HG03520 (cell line): ENCODE results near the gene LEFTY2.
A peak's percentile ranks its signal among the peaks of the same experiment; 100 is the strongest.
"Not testable (repeated sequence)": the region's sequence is repeated elsewhere in the genome, so short reads cannot be mapped to it uniquely, and the experiment has no call there.

Source experiments
- ATAC-seq: cut with Tn5 transposase; IDR thresholded peaks from one replicate; pipeline ENCODE4 v1.9.1; 2021; ENCODE audit warnings: mild to moderate bottlenecking, moderate library complexity; ENCODE audit not compliant: unreplicated experiment

Gene LEFTY2

GRCh38 chr1:225908013-225908640 lies 32.9 kb downstream of the LEFTY2 start:
- no peak for ATAC-seq

DNA sequence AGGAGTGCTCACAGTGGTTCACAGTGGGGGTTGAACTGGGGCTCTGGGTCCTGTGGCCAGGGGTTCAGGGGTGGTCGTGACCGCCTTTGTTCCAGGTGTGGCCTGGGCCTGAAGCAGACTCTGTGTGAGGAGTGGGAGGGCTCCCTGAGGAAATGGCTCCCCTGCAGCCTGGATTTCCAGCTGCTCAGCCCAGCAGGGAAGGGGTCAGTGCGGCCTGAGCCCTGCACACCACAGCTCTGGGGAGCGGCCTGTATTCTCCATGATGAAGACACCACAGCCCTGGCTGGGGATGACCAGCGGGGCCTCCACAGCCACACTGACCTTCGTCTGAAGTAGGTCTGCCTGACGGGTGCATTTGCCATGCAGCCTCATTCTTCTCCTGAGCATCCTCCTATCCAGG lies 33.7 kb downstream of the LEFTY2 start:
- no peak for ATAC-seq

- ATAC-seq: no peak
Measured at GRCh38 chr1:225906467-225906866, 34.6 kb downstream of the LEFTY2 start.

- ATAC-seq: no peak
Measured at GRCh38 chr1:225903623-225904022, 37.4 kb downstream of the LEFTY2 start.

DNA sequence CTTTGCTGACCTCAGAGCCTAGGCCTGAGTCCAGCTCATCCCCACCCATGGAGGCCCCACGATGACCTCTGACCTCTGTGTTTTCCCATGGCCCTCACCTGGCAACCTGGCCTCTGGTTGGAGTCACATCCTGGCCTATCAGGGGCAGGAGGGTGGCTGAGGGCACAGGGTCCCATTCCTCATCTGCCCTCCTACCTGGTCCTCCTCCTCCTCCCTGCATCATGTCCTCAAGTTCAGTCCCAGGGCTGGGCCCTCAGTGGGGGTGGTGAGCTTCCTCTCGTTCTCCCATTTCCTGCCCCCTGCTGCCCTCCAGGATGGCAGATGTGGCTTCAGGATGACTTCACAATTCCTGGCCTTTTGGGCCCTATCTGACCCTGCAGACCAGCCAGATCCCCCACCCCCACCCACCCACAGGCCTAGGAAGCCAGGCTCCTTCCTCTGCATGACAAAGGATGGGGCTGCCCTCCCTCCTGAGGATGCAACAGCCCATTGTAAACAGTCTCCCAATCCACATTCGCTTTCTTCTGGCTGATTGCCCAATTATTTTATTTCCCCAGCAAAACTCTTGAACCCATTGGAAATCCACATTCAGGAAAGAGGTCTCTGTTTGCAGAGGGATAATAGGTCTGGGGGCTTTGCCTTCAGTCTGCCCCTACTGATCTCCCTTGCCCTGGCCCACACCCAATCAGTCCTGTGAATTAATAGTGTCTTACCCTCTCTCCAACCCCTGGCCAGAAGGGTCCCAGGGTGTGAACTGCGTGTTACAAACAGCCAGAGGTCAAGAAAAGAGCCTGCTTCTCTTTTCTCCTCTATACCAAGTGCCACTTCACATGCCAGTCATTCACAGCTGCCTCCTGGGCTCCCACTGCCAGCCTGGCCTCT lies 41.7 kb downstream of the LEFTY2 start:
- ATAC-seq: no peak

- ATAC-seq: no peak
Measured at GRCh38 chr1:225897595-225898514, 43.2 kb downstream of the LEFTY2 start.

DNA sequence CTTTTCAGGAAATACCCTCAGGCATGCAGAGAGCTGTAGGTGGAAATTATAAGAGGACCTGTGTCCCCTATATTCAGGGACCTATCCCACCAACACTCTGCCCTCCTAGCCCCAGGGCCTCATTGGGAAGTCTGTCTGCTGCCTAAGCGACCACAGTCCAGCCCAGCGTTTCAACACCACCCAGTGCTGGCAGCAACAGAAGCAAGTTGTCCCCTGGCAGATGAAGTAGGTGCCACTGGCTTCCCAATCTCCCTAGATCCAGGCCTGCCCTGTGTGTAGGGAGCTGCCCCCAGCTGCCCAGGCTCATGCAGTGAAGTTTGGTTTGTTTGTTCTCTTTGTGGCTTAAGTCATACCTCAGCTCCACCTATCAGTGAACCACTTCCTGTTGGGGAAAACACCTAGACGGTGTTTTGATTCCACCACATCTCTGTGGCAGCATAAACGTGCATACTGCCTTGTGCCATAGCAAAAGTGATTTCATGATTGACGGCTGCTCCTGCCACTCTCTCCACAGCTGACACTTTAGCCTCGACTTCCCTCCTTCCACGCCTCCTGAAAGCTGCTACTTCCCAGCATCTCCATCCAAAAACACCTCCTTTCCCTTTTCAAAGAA lies 44.0 kb downstream of the LEFTY2 start:
- ATAC-seq: peak; percentile 100

- ATAC-seq: no peak
Measured at GRCh38 chr1:225896494-225896893, 44.5 kb downstream of the LEFTY2 start.

DNA sequence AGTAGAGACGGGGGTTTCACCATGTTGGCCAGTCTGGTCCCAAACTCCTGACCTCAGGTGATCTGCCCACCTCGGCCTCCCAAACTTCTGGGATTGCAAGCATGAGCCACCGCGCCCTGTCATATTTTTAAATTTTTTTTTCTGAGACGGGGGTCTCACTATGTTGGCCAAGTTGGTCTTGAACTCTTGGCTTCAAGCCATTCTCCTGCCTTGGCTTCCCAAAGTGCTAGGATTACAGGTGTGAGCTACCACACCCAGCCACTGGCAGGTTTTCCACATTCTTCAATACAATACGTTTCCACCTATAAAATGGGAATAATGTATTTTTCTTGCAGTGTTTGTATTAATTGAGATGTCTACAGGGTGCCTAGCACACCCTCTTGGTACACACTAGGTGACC lies 48.7 kb downstream of the LEFTY2 start:
- ATAC-seq: no peak

- no peak for ATAC-seq
Measured at GRCh38 chr1:225891229-225891972, 49.6 kb downstream of the LEFTY2 start.

- no peak for ATAC-seq
Measured at GRCh38 chr1:225890346-225891228, 50.4 kb downstream of the LEFTY2 start.

DNA sequence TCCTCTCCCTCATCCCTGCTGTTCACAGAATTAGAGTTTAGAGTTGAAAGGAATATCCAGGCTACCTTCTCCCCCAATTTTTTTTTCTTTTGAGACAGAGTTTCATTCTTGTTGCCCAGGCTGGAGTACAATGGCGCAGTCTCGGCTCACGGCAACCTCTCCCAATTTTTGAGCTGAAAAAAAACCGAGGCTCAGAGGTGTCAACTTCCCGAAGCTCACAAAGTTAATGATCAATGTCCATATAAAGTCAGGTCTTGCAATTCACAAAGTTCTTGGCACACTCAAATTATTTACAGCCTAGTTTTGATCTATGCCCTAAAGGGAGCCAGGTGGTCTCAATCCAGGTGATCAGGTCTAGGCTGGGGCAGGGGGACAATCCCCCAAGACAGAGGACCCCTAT lies 51.3 kb downstream of the LEFTY2 start:
- no peak for ATAC-seq

- ATAC-seq: no peak
Measured at GRCh38 chr1:225888898-225889601, 52.0 kb downstream of the LEFTY2 start, which contains the start of gene LEFTY1. Gene LEFTY1, minus strand, starts transcription at chr1:225889146. Its CDS starts 80 bp downstream, at chr1:225889066.

DNA sequence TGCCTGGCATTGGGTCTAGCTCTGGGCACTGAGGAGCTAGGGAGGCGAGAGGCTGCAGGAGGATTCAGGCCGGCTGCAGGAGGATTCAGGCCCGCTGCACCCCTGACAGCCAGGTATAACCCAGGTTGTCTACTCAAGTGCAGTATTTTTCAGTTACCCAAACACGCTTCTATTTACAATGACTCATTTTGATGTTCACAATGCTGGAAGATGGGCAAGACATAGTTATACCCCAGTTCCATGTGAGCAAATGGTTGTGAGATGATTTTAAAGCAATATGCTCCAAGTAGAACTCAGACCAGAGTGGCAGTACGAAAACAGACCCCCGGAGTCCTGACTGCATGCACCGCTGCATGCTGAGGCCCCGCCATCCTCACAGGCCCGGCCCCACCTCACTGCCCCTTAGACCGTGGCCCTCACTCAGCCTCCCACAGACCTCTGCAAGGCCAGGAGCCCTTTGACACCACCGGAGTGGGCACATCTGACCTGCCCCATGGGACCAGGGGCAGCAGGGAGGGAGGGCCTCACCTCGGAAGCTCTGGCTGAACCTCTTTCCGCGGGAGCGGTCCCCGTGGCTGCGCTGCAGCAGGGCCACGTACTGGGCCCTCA lies 52.6 kb downstream of the LEFTY2 start:
- ATAC-seq: no peak

- ATAC-seq: not testable (repeated sequence)
Measured at GRCh38 chr1:225887554-225888288, 53.3 kb downstream of the LEFTY2 start.

- ATAC-seq: no peak
Measured at GRCh38 chr1:225887030-225887314, 54.0 kb downstream of the LEFTY2 start.
